HUES64 (cell line): ENCODE results near the gene TRIM6.
"Not testable (repeated sequence)": the region's sequence is repeated elsewhere in the genome, so short reads cannot be mapped to it uniquely, and the experiment has no call there.

Source experiments
- H3K27ac ChIP-seq: 2 replicates; pipeline ENCODE4 v1.7.0; 2013; ENCODE audit warnings: low read depth, low read length, inconsistent platforms
- H3K27me3 ChIP-seq: 2 replicates; pipeline ENCODE4 v1.6.1; 2013; ENCODE audit warnings: mild to moderate bottlenecking, low read length; ENCODE audit not compliant: insufficient read depth
- H3K36me3 ChIP-seq: 2 replicates; pipeline ENCODE4 v1.6.1; 2013; ENCODE audit warnings: mild to moderate bottlenecking, low read length; ENCODE audit not compliant: insufficient read depth
- H3K4me1 ChIP-seq: 2 replicates; pipeline ENCODE4 v1.6.1; 2013; ENCODE audit warnings: mild to moderate bottlenecking, low read length, moderate library complexity; ENCODE audit not compliant: insufficient read depth
- H3K4me3 ChIP-seq: 2 replicates; pipeline ENCODE4 v1.5.1; 2013; ENCODE audit warnings: mild to moderate bottlenecking, low read length, moderate library complexity
- H3K9ac ChIP-seq: 2 replicates; pipeline ENCODE4 v1.6.1; 2013; ENCODE audit warnings: mild to moderate bottlenecking, low read depth, low read length
- H3K9me3 ChIP-seq: 2 replicates; pipeline ENCODE4 v1.6.1; 2013; ENCODE audit warnings: low read depth, low read length; ENCODE audit not compliant: insufficient read depth
- WGBS: fragments of 150-250, 120-280 bp; methylation state at CpG from one replicate; pipeline ENCODE4 v1.1.7; 2013; ENCODE audit warnings: missing lambda C conversion rate; 5-methylcytosine and 5-hydroxymethylcytosine counted together

The TRIM6 gene

DNA sequence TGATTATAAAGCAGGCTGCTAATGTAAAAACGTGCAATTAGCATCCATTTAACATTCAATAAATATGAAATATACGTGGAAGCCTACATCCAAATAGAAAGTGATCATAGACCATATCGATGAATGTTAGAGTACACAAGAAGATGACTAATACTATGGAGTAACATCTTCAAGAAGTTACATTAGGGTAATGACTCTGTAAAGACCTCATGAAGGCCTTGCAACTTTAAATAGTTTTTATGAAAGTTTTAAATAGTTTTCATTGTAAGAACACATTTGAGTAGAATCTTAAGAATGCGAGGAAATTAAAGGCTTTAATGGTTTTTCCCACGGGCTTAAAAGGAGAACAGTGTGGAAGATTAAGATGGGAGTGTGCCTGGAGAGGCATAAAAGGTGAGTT lies 29.8 kb downstream of the TRIM6 start:
- Histone ChIP-seq H3K9ac (no peak overlapping the region), H3K27ac (no peak overlapping the region), H3K36me3 (no peaks in the 10 kb centered on the region), H3K9me3 (no peaks in the 10 kb centered on the region), H3K4me3 (no peak overlapping the region), H3K27me3 (no peaks in the 10 kb centered on the region), H3K4me1 (peaks cover 6% of the 10 kb centered on the region)
- WGBS, result 96% methylated on average over 2 of the region's 5 CpGs

DNA sequence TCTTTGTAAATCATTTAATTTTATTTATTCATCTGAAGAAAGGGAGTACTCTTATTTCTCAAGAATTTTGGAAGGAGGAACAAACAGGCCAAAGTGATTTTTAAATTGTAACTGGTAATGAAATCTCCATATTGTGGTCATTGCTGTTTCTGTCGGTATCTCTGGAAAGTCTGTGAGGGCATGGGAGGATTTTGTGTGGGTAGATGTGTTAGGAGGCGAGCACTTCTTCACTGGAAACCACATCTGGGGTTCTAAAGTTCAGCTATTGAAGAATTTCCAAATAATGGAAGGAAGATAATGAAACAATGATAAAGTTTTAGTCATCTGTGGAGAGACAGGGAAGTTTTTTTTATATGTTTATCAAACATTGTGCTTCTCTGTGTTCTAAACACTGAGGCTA lies 35.0 kb downstream of the TRIM6 start:
- Histone ChIP-seq H3K9me3 (no peaks in the 10 kb centered on the region), H3K4me1 (no peaks in the 10 kb centered on the region), H3K27ac (no peak overlapping the region), H3K27me3 (no peaks in the 10 kb centered on the region), H3K9ac (no peak overlapping the region), H3K36me3 (no peaks in the 10 kb centered on the region), H3K4me3 (no peak overlapping the region)
- 96% methylated on average over 2 of the region's 2 CpGs for WGBS

DNA sequence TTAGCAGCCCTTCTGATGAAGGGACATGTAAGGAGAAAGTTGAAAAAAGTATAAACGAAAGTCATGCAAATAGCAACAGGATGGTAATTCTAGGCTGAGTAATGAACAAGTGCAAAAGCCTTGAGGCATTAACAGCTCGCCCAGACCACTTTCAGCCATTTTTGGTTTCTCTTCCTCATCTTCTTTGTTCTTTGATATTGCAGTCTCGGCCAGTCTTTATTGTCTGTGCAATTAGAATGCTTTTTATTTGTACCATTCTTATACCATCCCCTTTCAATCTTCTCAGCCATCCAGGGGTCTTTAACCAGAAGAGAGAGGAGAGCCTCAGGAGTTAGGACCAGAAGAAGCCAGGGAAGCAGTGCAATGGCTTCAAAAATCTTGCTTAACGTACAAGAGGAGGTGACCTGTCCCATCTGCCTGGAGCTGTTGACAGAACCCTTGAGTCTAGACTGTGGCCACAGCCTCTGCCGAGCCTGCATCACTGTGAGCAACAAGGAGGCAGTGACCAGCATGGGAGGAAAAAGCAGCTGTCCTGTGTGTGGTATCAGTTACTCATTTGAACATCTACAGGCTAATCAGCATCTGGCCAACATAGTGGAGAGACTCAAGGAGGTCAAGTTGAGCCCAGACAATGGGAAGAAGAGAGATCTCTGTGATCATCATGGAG lies 35.7 kb downstream of the TRIM6 start:
- WGBS, result 91% methylated on average over 5 of the region's 5 CpGs
- Histone ChIP-seq H3K27ac (no peak overlapping the region), H3K36me3 (no peaks in the 10 kb centered on the region), H3K27me3 (no peaks in the 10 kb centered on the region), H3K4me3 (no peak overlapping the region), H3K9ac (no peak overlapping the region), H3K4me1 (no peaks in the 10 kb centered on the region), H3K9me3 (no peaks in the 10 kb centered on the region)

DNA sequence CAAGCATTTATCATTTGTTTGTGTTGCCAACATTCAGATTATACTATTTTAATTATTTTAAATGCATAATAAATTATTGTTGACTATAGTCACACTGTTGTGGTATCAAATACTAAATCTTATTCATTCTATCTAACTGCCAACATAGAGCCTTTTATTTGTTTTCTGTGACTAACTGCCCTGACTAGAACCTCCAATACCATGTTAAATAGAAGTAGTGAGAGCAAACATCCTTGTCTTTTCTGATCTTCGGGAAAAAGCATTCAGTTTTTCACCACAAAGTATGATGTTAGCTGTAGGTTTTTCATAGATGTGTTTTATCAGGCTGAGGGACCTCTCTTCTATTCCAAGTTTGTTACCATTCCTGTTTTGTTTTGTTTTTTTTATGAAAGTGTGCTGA lies 43.5 kb downstream of the TRIM6 start:
- Histone ChIP-seq H3K4me1 (no peaks in the 10 kb centered on the region), H3K27me3 (no peaks in the 10 kb centered on the region), H3K9ac (no peak overlapping the region), H3K27ac (no peak overlapping the region), H3K36me3 (no peaks in the 10 kb centered on the region), H3K9me3 (no peaks in the 10 kb centered on the region), H3K4me3 (no peak overlapping the region)
- 100% methylated on average over 1 of the region's 1 CpG for WGBS

DNA sequence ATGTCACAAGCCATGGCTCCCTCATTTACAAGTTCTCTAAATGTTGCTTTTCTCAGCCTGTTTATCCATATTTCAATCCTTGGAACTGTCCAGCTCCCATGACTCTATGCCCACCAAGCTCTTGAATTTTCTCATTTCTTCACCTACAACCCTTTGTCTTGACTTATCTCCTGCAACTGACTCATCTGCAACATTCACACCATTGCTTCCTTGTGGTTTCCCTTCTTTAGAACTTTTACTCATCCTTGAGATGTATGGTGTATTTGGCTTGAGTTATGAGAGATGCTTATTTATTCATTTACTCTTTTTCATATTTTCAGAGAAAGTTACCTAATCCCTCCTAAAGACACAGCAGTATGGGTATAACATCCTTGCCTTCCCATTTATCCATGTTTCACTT lies 47.1 kb downstream of the TRIM6 start:
- Histone ChIP-seq H3K27me3 (no peaks in the 10 kb centered on the region), H3K36me3 (no peaks in the 10 kb centered on the region), H3K4me3 (no peak overlapping the region), H3K27ac (no peak overlapping the region), H3K9ac (no peak overlapping the region), H3K9me3 (no peaks in the 10 kb centered on the region), H3K4me1 (no peaks in the 10 kb centered on the region)

DNA sequence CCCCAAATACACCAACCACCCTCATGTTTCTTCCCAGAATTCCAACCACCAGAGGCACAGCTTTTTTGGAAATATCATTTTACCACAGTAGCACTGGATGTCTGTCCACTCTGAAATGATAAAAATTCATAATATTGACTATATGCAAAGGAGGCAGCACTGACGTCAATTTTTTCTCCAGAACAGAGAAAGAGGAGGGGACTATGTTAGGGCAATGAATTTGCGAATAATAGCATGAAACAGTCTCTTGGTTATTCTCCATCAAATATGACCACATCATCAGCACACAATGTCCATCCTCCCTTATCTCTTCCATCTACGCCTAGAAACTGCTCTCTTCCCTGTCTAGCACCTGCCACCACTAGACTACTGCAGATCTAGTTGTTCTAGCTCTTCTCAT lies 49.7 kb downstream of the TRIM6 start:
- H3K27me3 ChIP-seq, result no peaks in the 10 kb centered on the region
- H3K36me3 ChIP-seq, result no peaks in the 10 kb centered on the region
- no peaks in the 10 kb centered on the region for H3K9me3 ChIP-seq
- 97% methylated on average over 3 of the region's 3 CpGs for WGBS
- no peak overlapping the region for H3K27ac ChIP-seq
- H3K9ac ChIP-seq, result no peak overlapping the region
- H3K4me3 ChIP-seq, result no peak overlapping the region
- no peaks in the 10 kb centered on the region for H3K4me1 ChIP-seq

DNA sequence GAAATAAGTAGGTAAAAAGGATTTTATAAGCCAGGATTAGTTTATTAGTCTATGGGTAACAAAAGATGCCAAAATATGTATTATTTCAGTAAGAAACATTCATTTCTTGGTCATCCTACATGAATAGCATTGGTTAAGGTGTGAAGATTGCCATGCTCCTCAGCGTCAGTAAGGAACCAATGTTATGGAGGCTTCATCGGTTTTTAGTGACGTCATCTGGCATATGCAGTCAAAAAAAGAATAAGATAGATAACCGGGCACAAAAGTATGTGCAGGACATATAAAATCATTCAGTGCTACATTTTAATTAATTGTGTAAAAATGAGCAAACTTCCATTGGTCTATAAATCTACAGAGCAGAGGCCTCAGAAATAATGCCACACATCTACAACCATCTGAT lies 59.0 kb downstream of the TRIM6 start:
- no peak overlapping the region for H3K4me3 ChIP-seq
- H3K4me1 ChIP-seq, result no peaks in the 10 kb centered on the region
- no peak overlapping the region for H3K9ac ChIP-seq
- 99% methylated on average over 3 of the region's 4 CpGs for WGBS
- H3K27ac ChIP-seq, result no peak overlapping the region
- no peaks in the 10 kb centered on the region for H3K27me3 ChIP-seq
- H3K36me3 ChIP-seq, result no peaks in the 10 kb centered on the region
- peaks cover 6% of the 10 kb centered on the region; the same call in 1 of the 2 replicates for H3K9me3 ChIP-seq

DNA sequence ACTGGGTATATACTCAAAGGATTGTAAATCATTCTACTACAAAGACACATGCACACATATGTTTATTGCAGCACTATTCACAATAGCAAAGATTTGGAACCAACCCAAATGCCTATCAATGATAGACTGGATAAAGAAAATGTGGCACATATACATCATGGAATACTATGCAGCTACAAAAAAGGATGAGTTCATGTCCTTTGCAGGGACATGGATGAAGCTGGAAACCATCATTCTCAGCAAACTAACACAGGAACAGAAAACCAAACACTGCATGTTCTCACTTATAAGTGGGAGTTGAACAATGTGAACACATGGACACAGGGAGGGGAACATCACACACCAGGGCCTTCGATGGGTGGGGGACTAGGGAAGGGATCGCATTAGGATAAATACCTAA lies 60.5 kb downstream of the TRIM6 start:
- not testable (repeated sequence) for H3K27ac ChIP-seq, H3K27me3 ChIP-seq, H3K36me3 ChIP-seq, H3K9ac ChIP-seq, H3K4me3 ChIP-seq, H3K9me3 ChIP-seq, H3K4me1 ChIP-seq
- 86% methylated on average over 2 of the region's 2 CpGs for WGBS

DNA sequence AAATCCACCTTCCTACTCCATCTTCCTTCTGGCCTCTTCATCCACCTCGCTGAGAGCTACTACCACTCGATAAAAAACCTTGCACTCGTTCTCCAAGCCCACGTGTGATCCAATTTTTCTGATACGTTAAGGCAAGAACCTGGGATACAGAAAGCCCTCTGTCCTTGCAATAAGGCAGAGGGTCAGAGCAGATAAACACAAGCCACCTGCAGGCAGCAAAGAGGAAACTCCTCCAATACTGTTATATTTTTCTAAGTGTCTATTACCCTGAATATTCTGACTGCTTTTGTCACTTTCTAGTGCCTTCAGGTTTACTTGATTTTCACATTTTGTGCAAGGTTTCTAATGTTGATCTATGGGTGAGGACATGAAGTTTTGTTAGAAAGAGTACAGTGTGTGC lies 61.9 kb downstream of the TRIM6 start:
- H3K4me3 ChIP-seq, result no peak overlapping the region
- H3K4me1 ChIP-seq, result no peaks in the 10 kb centered on the region
- no peaks in the 10 kb centered on the region for H3K27me3 ChIP-seq
- 95% methylated on average over 5 of the region's 5 CpGs for WGBS
- 0 out of 2 replicates have a peak, but pooled peaks cover 2% of the 10 kb centered on the region for H3K36me3 ChIP-seq
- H3K9ac ChIP-seq, result no peak overlapping the region
- H3K27ac ChIP-seq, result no peak overlapping the region
- no peaks in the 10 kb centered on the region for H3K9me3 ChIP-seq
